Skeletal muscle satellite cell (primary cell): Measurements from ENCODE around the gene IREB2.
"Not testable (repeated sequence)": the region's sequence is repeated elsewhere in the genome, so short reads cannot be mapped to it uniquely, and the experiment has no call there.

Experiments used
- H3K27me3 ChIP-seq: 2 replicates; pipeline ENCODE4 v1.7.0; 2013; ENCODE audit warnings: low read length; ENCODE audit not compliant: control insufficient read depth, insufficient read depth
- H3K36me3 ChIP-seq: 2 replicates; pipeline ENCODE4 v1.7.0; 2013; ENCODE audit warnings: mild to moderate bottlenecking, control low read depth, low read length; ENCODE audit not compliant: insufficient read depth
- H3K4me1 ChIP-seq: 2 replicates; pipeline ENCODE4 v1.7.0; 2013; ENCODE audit warnings: low read length; ENCODE audit not compliant: control insufficient read depth, insufficient read depth
- H3K4me2 ChIP-seq: 2 replicates; pipeline ENCODE4 v1.7.0; 2013; ENCODE audit warnings: mild to moderate bottlenecking, low read length
- H3K4me3 ChIP-seq: 2 replicates; pipeline ENCODE4 v1.7.0; 2013; ENCODE audit warnings: low read length
- H3K9ac ChIP-seq: 2 replicates; pipeline ENCODE4 v1.7.0; 2013; ENCODE audit warnings: mild to moderate bottlenecking, low read depth, low read length, moderate library complexity
- H3K9me3 ChIP-seq: replicated peaks from 2 replicates; pipeline ENCODE4 v1.7.0; 2013; ENCODE audit warnings: mild to moderate bottlenecking, control low read depth, low read length

Gene IREB2

DNA sequence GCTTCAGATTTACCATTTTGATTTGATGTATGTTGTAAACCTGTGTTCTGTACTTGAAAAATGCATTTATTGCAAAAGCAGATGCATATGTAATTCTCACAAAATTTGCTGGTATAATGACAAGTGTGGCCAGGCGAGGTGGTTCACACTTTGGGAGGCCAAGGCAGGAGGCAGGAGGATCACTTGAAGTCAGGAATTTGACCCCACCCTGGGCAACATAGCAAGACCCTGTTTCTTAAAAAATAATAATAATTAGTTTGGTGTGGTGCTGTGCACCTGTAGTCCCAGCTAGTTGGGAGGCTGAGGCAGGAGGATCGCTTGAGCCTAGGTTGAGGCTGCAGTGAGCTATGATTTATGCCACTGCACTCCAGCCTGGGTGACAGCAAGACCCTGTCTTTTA is 64.6 kb downstream of the IREB2 start:
- Histone ChIP-seq H3K4me3 (no peak overlapping the region), H3K27me3 (no peaks in the 10 kb centered on the region), H3K9me3 (no peaks in the 10 kb centered on the region), H3K36me3 (peaks cover 20% of the 10 kb centered on the region), H3K4me1 (peaks cover 1% of the 10 kb centered on the region), H3K4me2 (no peak overlapping the region), H3K9ac (no peak overlapping the region)

DNA sequence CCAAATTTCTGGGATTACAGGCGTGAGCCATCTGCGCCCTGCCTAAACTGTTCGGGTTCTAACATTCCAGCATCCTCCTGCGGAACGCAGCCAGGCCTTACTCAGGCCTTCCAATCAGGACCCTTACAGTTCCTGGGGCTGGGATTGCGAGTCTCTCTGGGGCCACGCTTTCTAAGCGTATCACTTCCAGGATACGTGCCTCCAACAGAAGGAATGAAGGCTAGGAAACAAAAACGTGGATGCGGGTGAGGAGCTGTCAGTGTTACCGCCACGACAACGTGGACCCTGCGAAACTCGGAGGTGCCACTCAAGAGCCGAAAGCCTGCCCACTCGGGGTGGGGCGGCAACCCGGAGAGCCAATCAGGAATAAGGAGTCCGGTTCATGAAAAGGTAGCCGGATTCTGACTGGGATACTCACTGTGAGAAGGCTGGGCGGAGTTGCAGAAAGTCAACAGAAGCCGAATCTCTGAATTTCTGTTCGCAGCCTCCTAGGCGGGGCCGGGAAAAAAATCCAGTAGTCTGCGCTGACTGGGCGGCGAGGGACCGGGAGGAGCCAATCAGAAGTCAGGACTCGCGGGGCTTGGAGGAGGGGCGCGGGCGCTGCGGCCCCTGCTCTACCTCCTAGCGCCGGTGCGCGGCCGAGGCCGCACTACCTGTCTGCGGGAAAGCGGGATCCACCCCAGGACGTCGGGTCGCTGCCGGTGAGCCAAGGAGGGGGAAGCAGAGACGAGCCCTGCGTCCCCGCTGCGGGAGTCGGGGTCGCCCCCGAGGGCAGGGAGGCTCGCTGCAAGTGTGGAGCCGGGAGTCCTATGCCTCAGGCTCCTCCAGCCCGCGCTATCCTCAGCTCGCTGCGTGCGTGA is 69.2 kb downstream of the IREB2 start, which contains the start of gene HYKK:
TSS of gene HYKK (plus strand) at position 607 of the 860 bp plus-strand sequence. CDS start 5,512 bp downstream, outside the sequence.
- Histone ChIP-seq H3K9ac (peak within 1 kb of the TSS; percentile 68), H3K9me3 (no peaks in the 10 kb centered on the region), H3K4me3 (peak within 1 kb of the TSS; percentile 89), H3K36me3 (no peaks in the 10 kb centered on the region), H3K4me1 (peaks cover 7% of the 10 kb centered on the region), H3K27me3 (no peaks in the 10 kb centered on the region), H3K4me2 (peak within 1 kb of the TSS; percentile 89)

GRCh38 chr15:78507831-78508160 is 69.8 kb downstream of the IREB2 start:
- H3K9me3 ChIP-seq: no peaks in the 10 kb centered on the region
- no peaks in the 10 kb centered on the region for H3K36me3 ChIP-seq
- H3K27me3 ChIP-seq: no peaks in the 10 kb centered on the region
- peak overlapping the region; percentile 89 for H3K4me3 ChIP-seq
- H3K4me2 ChIP-seq: peak overlapping the region; percentile 89
- peaks cover 7% of the 10 kb centered on the region for H3K4me1 ChIP-seq
- peak overlapping the region; percentile 68 for H3K9ac ChIP-seq

DNA sequence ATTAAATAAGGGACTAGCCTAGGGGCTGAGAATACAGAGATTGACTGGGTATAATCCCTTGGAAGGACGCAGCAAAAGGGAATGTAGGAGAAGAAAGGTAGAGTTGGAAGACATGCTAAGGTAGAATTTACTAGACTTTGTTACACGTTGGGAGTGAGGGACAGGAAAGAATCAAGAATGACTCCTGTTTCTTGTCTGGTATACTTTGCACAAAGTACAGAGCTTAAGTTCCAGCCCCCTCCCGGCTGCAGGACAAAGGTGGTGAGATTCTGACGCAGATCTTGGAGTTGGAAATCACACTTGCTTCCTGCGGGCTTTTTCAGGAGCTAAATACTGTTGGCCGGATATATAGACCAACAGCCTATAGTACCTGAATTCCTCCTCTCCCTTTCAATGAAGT is 70.3 kb downstream of the IREB2 start:
- Histone ChIP-seq H3K4me2 (peak overlapping the region; percentile 89), H3K9me3 (no peaks in the 10 kb centered on the region), H3K36me3 (no peaks in the 10 kb centered on the region), H3K27me3 (no peaks in the 10 kb centered on the region), H3K9ac (no peak overlapping the region), H3K4me1 (peaks cover 7% of the 10 kb centered on the region), H3K4me3 (peak overlapping the region; percentile 89)

GRCh38 chr15:78509726-78510312 is 71.8 kb downstream of the IREB2 start:
- H3K4me3 ChIP-seq: no peak overlapping the region
- H3K9ac ChIP-seq: no peak overlapping the region
- H3K9me3 ChIP-seq: no peaks in the 10 kb centered on the region
- H3K36me3 ChIP-seq: no peaks in the 10 kb centered on the region
- no peaks in the 10 kb centered on the region for H3K27me3 ChIP-seq
- no peak overlapping the region for H3K4me2 ChIP-seq
- H3K4me1 ChIP-seq: peaks cover 7% of the 10 kb centered on the region

GRCh38 chr15:78520035-78520434 is 82.0 kb downstream of the IREB2 start:
- H3K9ac ChIP-seq, H3K36me3 ChIP-seq, H3K27me3 ChIP-seq, H3K4me3 ChIP-seq, H3K9me3 ChIP-seq, H3K4me2 ChIP-seq, H3K4me1 ChIP-seq: not testable (repeated sequence)

- no peaks in the 10 kb centered on the region for H3K27me3 ChIP-seq
- H3K4me2 ChIP-seq: no peak overlapping the region
- no peak overlapping the region for H3K4me3 ChIP-seq
- no peak overlapping the region for H3K9ac ChIP-seq
- H3K9me3 ChIP-seq: no peaks in the 10 kb centered on the region
- no peaks in the 10 kb centered on the region for H3K4me1 ChIP-seq
- H3K36me3 ChIP-seq: no peaks in the 10 kb centered on the region
Measured at GRCh38 chr15:78524230-78524629, 86.2 kb downstream of the IREB2 start.

- Histone ChIP-seq H3K4me1 (no peaks in the 10 kb centered on the region), H3K4me3 (no peak overlapping the region)
Measured at GRCh38 chr15:78527325-78527724, 89.3 kb downstream of the IREB2 start.

GRCh38 chr15:78533331-78533730 is 95.3 kb downstream of the IREB2 start:
- H3K4me1 ChIP-seq: no peaks in the 10 kb centered on the region
- no peak overlapping the region for H3K4me2 ChIP-seq
- no peaks in the 10 kb centered on the region for H3K9me3 ChIP-seq
- H3K27me3 ChIP-seq: no peaks in the 10 kb centered on the region
- no peak overlapping the region for H3K4me3 ChIP-seq
- no peak overlapping the region for H3K9ac ChIP-seq
- no peaks in the 10 kb centered on the region for H3K36me3 ChIP-seq

More at GRCh38 chr15:78527325-78527724, 89.3 kb downstream of the IREB2 start:
- Histone ChIP-seq H3K9ac (no peak overlapping the region), H3K36me3 (no peaks in the 10 kb centered on the region), H3K9me3 (no peaks in the 10 kb centered on the region), H3K27me3 (no peaks in the 10 kb centered on the region), H3K4me2 (no peak overlapping the region)

GRCh38 chr15:78536134-78536533 is 98.1 kb downstream of the IREB2 start:
- no peaks in the 10 kb centered on the region for H3K4me1 ChIP-seq
- no peaks in the 10 kb centered on the region for H3K36me3 ChIP-seq
- H3K9me3 ChIP-seq: no peaks in the 10 kb centered on the region
- no peak overlapping the region for H3K4me3 ChIP-seq
- no peak overlapping the region for H3K9ac ChIP-seq
- H3K27me3 ChIP-seq: no peaks in the 10 kb centered on the region
- H3K4me2 ChIP-seq: no peak overlapping the region

GRCh38 chr15:78537266-78537905 is 99.4 kb downstream of the IREB2 start:
- H3K9ac ChIP-seq: no peak overlapping the region

More at GRCh38 chr15:78537266-78537905, 99.4 kb downstream of the IREB2 start:
- Histone ChIP-seq H3K4me2 (no peak overlapping the region), H3K4me1 (peaks cover 10% of the 10 kb centered on the region), H3K4me3 (no peak overlapping the region), H3K36me3 (peaks cover 6% of the 10 kb centered on the region), H3K27me3 (no peaks in the 10 kb centered on the region), H3K9me3 (no peaks in the 10 kb centered on the region)
